EL (cell line): Measurements from ENCODE around the gene RAD18.

Experiments
- DNase-seq: peaks from one replicate; pipeline ENCODE4 v3.0.0-alpha.2; 2016

Gene RAD18

DNA sequence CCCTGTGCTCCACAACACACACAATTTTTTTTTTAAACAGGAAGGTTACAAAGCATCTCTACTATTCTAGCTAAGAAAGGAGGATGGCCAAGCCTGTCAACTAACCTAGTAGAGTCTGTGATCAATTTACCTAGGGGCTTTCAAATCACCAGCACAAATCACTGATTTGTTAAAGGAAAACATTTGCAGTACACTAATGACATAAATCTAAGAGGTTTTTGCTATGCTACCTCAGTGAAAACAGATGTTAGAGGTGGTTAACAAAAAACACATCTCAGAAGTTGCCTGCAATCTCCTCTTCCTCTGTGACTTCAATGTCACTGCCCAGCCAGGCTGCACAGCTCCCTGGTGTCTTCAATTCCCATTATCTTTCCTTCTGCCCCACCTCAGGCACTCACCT lies 72.0 kb downstream of the RAD18 start:
- peak; percentile 31 for DNase-seq

GRCh38 chr3:8888301-8888915 lies 74.9 kb downstream of the RAD18 start:
- DNase-seq = peak; percentile 95

GRCh38 chr3:8887435-8888300 lies 75.6 kb downstream of the RAD18 start:
- peak; percentile 69 for DNase-seq

- DNase-seq = peak; percentile 92
Measured at GRCh38 chr3:8886546-8886945, 76.7 kb downstream of the RAD18 start.

GRCh38 chr3:8885536-8886316 lies 77.5 kb downstream of the RAD18 start:
- no peak for DNase-seq

GRCh38 chr3:8884630-8885290 lies 78.5 kb downstream of the RAD18 start:
- DNase-seq = no peak

GRCh38 chr3:8882642-8883041 lies 80.6 kb downstream of the RAD18 start:
- DNase-seq = no peak

GRCh38 chr3:8882171-8882593 lies 81.1 kb downstream of the RAD18 start:
- peak; percentile 76 for DNase-seq

DNA sequence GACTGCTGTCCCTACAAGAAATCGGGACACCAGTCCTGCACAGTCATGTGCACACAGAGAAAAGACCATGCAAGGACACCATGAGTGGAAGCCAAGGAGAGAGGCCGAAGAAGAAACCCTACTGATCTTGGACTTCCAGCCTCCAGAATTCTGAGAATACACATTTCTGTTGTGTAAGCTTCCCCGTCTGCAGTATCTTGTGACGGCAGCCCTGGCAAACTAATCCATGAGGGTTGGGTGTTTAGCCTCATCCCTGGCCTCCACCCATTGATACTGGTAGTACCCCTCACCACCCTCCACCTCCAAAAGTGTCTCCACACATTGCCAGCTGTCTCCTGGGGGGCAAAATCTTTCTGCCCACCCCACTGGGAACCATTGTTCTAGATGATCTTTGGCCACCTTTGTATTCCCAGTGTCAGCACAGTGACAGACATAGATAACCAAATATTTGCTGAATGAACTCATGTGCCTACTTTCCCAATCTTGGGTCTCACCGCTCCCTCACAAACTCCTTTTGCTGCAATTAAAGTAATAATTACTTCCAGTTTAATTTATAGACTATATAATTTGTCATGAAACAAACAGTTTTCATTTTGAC lies 83.8 kb downstream of the RAD18 start:
- no peak for DNase-seq

GRCh38 chr3:8875836-8876235 lies 87.4 kb downstream of the RAD18 start:
- no peak for DNase-seq

DNA sequence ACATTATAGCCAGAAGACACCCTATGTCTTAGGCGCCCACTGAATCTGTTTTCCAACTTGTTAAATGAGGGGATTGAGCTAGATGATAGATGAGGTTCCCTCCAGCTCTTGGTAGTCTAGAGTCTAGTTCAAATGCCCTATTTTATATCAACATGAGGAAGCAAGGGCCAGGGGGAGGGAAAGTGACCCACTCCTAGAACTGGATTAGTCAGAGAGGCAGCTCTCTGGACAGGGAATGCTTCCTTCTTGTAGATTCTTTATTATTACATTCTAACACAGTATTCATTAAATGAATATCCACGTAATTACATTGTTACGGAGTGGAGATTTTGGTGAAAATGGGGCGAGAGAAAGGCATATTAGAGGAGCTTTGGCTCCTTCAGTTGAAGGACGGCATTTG lies 89.5 kb downstream of the RAD18 start:
- peak; percentile 36 for DNase-seq

DNA sequence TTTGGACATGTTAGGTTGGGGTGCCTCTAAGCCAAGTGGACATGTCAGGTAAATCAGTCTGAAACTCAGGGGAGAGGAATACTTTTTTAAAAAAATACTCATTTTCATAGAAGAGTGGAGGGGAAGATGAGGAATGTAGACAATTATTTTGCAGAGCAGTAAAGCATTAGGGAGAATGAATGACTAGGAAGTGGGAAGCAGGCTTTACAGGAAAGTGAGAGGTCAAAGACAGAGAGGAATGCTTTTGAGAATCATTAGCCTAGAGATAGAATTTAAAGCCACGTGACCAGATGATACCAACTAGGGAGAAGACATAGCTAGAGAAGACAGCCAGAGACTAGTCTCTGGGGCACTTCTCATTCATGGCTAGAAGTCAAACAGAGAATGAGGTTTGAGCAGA lies 91.0 kb downstream of the RAD18 start:
- DNase-seq = peak; percentile 46

DNA sequence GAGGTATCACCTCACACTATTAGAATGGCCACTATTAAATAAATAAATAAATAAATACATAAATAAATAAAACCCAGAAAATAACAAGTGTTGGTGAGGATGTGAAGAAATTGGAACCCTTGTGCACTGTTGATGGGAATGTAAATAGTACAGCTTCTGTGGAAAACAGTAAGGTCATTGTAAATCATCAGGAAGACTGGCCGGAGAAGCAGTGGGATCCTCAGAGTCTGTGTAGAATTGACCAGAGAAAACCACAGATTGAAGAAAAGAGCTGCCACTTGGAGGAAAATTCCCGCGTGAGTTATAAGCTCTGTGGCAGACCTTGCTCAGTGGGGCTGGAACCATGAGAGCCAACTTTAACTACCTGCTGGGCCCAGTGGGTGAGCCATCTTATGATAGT lies 92.0 kb downstream of the RAD18 start:
- DNase-seq = no peak

- no peak for DNase-seq
Measured at GRCh38 chr3:8870134-8870533, 93.1 kb downstream of the RAD18 start.

GRCh38 chr3:8869613-8870012 lies 93.7 kb downstream of the RAD18 start:
- DNase-seq = peak; percentile 99

DNA sequence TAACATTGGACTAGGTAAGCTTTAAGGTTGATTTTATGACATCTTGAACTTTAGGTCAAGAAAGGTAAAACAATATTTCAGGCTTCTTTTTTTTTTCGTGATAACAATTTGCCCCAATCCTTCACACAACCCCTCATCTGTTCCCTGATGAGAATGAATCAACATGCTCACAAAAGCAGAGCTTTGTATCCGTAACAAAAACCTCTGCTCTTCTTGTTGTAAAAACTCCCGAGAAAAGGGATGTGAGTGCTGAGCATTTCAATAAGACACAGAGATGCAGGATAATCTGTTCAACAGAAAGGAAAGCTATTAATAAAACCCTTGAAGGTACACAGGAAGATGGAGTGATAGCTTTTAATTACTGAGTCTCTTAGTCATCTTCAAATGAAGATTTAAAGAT lies 94.3 kb downstream of the RAD18 start:
- DNase-seq = no peak

GRCh38 chr3:8867646-8868045 lies 95.6 kb downstream of the RAD18 start:
- DNase-seq = no peak

GRCh38 chr3:8865697-8866096 lies 97.6 kb downstream of the RAD18 start:
- no peak for DNase-seq

DNA sequence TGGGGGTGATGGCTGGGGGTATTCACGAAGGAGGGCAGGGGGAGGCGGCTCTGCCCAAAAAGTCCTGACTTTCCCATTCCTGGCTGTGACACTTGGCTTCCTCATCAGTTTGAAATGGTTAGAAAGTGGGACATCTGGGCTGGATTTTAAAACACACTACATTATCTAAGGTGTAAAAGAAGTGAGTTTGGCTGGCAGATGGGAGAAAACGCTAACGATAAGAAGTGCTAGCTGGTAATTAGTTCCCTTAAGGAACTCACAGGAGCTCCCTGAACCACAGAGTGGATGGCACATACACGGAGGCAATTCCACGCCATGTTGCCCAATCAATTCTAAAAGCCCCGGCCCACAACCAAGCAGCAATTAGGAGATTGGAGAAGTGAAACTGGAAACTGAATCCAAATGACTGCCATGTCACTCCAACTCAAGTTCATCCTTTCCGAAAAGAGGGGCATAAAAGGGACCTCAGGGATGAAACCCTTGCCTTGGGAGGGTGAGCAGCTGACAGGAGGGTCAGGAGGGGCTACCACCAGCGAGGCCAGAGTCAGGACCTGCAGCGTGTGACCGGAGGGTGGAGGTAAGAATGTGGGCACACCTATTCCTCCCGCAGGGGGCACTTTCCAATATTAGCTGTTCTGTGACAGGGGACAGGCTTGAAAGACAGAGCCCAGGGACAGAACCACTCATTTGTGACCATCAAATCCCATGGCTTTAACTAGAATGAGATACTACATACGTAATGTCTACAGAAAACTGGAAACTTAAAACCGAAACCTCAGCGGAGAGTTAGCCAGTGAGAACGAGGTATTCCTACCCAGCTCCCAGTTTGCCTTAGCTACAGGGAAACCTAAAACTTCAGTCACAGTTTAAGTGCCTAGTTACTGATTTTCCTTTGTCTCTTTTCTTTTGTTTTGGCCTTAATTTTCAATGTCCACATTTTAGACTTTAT lies 98.6 kb downstream of the RAD18 start:
- DNase-seq = no peak

DNA sequence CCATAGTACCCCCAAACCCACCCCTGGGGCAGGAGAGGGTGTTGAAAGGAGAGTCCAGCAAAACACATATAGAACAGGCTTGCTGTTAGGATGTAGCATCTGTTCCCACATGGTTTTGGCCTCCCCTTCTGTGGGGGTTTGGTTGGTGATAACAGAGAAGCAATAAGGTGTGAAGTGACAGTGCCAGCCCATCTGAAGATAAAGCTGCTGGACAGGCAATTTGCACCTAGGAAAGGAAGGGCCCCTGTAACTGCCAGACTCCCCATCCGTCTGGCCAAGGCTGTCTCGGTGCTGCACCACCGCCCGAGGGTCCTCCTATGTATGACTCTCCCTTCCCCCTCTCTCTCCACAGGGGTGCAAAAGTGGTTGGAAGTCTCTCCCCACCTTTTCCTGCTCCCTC lies 99.4 kb downstream of the RAD18 start:
- no peak for DNase-seq

GRCh38 chr3:8857720-8858367 lies 105.4 kb downstream of the RAD18 start:
- DNase-seq = no peak
